ENCODE data around the gene ESRRA. TPM values are rescaled to one million over a fixed set of nuclear protein-coding genes. Genes with fewer than 3 reads are reported as not detected.

Gene ESRRA
- total and polyA plus RNA-seq, 5 donors: 132 to 199 (median 147) TPM

DNA sequence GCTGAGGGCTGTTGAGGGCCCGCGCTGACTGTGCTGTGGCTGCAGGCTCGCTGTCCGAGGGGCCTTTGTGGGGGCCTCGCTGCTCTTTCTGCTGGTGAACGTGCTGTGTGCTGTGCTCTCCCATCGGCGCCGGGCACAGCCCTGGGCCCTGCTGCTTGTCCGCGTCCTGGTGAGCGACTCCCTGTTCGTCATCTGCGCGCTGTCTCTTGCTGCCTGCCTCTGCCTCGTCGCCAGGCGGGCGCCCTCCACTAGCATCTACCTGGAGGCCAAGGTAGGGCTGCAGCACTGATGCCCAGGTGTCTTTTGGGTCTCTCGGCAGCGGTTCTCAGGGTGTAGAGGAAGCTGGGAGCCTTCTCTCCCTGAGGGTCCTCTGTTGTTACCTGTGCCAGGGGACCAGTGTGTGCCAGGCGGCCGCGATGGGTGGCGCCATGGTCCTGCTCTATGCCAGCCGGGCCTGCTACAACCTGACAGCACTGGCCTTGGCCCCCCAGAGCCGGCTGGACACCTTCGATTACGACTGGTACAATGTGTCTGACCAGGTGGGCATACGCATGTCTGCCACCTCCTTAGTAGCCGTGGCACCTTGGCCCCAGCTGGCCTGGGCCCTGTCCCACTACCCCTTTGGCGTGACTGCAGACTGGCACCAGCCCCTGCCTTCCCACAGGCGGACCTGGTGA lies 17.5 kb upstream of the ESRRA start:
- Histone ChIP-seq H3K9me3 (ENCODE audit: control insufficient read depth, low read length) (no peaks in the 10 kb centered on the region), H3K4me3 (ENCODE audit: low read length) (no peak overlapping the region), H3K27ac (ENCODE audit: low read length) (no peak overlapping the region), H3K4me1 (ENCODE audit: control insufficient read depth, insufficient read depth, low read length) (peaks cover 8% of the 10 kb centered on the region), H3K27me3 (ENCODE audit: control insufficient read depth, insufficient read depth) (no peaks in the 10 kb centered on the region)
- intact Hi-C loops (cut with DNase I): no loop called here
- no peak for DNase-seq
- WGBS: 95% methylated on average over 33 of the region's 33 CpGs
- ATAC-seq: no peak

DNA sequence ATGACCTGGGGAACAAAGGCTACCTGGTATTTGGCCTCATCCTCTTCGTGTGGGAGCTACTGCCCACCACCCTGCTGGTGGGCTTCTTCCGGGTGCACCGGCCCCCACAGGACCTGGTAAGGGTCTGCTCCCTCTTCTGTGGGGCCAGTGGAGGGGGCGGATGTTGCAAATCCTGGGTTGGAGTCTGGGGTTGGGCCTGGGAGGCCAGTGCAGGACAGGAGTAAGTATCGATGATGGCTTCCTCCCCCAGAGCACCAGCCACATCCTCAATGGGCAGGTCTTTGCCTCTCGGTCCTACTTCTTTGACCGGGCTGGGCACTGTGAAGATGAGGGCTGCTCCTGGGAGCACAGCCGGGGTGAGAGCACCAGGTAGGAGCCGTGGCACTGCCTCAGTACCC lies 17.0 kb upstream of the ESRRA start:
- H3K27ac ChIP-seq (ENCODE audit: low read length): no peak overlapping the region
- H3K4me1 ChIP-seq (ENCODE audit: control insufficient read depth, insufficient read depth, low read length): peaks cover 8% of the 10 kb centered on the region
- H3K27me3 ChIP-seq (ENCODE audit: control insufficient read depth, insufficient read depth): no peaks in the 10 kb centered on the region
- no peak for ATAC-seq
- no peaks in the 10 kb centered on the region for H3K9me3 ChIP-seq (ENCODE audit: control insufficient read depth, low read length)
- no peak for DNase-seq
- WGBS: 94% methylated on average over 9 of the region's 9 CpGs
- H3K4me3 ChIP-seq (ENCODE audit: low read length): no peak overlapping the region
- intact Hi-C loops (cut with DNase I): no loop called here

DNA sequence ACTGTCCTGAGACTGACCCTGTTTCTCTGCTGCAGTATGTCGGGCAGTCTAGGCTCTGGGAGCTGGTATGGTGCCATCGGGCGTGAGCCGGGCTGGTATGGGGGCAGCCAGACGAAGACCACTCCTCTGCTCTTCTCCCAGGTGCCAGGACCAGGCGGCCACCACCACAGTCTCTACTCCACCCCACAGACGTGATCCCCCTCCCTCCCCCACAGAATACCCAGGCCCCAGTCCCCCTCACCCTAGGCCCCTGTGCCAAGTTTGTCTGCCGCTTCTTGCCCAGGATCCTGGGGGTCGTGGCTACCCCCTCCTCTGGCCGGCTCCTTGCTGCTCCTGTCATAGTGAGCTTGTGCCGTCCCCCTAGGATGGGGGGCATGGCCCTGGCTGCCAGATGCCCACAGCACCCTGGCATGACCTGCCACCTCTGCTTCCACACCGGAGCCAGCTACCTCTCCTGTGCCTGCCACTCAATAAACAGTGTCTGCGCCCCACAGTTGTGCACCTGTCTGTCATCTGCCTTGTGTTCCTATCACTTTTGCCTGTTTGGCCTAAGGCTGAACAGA lies 16.2 kb upstream of the ESRRA start:
- WGBS: 95% methylated on average over 13 of the region's 13 CpGs
- DNase-seq (no peak), ATAC-seq (no peak)
- Histone ChIP-seq H3K4me1 (ENCODE audit: control insufficient read depth, insufficient read depth, low read length) (peaks cover 5% of the 10 kb centered on the region), H3K27ac (ENCODE audit: low read length) (no peak overlapping the region), H3K9me3 (ENCODE audit: control insufficient read depth, low read length) (no peaks in the 10 kb centered on the region), H3K4me3 (ENCODE audit: low read length) (no peak overlapping the region), H3K27me3 (ENCODE audit: control insufficient read depth, insufficient read depth) (no peaks in the 10 kb centered on the region)
- intact Hi-C loops (cut with DNase I): no loop called here

DNA sequence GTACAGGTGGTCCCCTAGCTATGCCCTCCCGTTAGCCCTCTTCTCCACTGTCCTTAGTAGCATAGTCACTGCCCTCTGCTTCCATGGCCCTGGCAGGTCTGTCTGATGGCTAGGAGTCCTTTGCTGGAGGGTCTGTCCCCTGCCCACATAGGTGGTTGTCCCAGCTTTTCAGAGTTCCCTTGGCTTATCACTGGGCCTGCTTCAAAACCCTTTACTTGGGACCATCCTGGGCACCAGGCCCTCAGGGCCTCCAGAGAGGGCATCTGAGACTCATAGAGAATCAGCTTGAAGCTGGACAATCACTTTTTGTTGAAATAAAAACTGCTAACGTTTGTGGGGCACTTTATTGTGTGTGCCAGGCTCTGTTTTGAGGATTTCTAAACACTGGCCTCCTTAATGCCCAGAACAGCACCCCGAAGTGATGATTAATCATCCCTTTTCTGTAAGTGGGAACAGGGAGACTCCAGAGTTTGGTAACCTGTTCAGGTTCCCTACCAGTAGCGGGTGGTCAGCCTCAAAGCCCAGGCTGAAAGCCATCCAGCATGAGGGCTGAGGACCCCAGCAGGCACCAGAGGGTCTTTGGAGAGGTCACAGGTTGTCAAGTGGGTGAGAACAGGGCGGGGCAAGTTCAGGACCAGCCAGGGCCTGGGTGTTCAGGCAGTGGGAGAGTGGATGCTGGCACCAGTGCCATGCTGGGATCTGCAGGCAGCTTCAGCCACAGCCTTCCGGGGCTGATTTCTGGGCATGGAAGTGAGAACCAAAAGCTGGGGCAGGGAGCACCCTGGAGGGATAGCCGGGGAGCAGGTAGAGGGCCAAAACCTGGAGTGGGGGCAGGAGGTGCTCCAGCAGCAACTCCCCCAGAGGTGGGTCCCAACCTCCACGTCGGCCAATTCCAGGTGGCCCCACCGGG lies 14.7 kb upstream of the ESRRA start:
- ATAC-seq: no peak
- Histone ChIP-seq H3K27me3 (ENCODE audit: control insufficient read depth, insufficient read depth) (no peaks in the 10 kb centered on the region), H3K27ac (ENCODE audit: low read length) (no peak overlapping the region), H3K4me1 (ENCODE audit: control insufficient read depth, insufficient read depth, low read length) (peaks cover 5% of the 10 kb centered on the region), H3K9me3 (ENCODE audit: control insufficient read depth, low read length) (no peaks in the 10 kb centered on the region), H3K4me3 (ENCODE audit: low read length) (no peak overlapping the region)
- 47% methylated on average over 10 of the region's 10 CpGs for WGBS
- DNase-seq: no peak
- intact Hi-C loops (cut with DNase I): no loop called here

DNA sequence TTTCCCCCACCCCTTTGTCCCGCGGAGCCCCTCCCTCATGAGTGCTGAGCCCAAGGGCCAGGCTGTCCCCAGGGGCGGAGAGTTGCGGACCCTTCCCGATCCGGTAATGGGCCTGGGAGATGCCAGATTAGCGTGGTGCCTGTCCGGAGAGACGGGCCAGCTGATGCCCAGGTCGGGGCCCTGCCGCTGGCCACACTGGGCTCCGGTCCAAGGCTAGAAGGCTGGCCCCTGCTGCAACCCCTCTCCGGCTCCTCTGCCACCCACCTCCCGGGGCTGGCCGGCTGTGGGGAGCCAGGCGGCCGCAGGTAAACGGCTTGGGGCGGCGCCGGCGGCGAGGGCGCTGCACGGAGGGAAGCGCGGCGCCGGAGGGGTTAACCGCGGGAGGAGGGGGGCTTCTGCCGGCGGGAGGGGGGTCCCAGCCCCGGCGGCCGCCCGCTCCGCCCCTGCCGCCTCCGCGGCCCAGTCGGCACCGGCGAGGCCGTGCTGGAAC lies 14.0 kb upstream of the ESRRA start, which contains the start of gene KCNK4:
Gene KCNK4 (plus strand): TSS at position 41 of the 490 bp plus-strand sequence. CDS start 1,717 bp downstream, outside the sequence.
- Histone ChIP-seq H3K27ac (ENCODE audit: low read length) (no peak within 1 kb of the TSS), H3K4me1 (ENCODE audit: control insufficient read depth, insufficient read depth, low read length) (peaks cover 5% of the 10 kb centered on the region), H3K27me3 (ENCODE audit: control insufficient read depth, insufficient read depth) (no peaks in the 10 kb centered on the region), H3K4me3 (ENCODE audit: low read length) (peak within 1 kb of the TSS; percentile 39), H3K9me3 (ENCODE audit: control insufficient read depth, low read length) (no peaks in the 10 kb centered on the region)
- intact Hi-C loops (cut with DNase I): no loop called here
- no peak for DNase-seq
- ATAC-seq: no peak
- WGBS: 3% methylated on average over 45 of the region's 45 CpGs

DNA sequence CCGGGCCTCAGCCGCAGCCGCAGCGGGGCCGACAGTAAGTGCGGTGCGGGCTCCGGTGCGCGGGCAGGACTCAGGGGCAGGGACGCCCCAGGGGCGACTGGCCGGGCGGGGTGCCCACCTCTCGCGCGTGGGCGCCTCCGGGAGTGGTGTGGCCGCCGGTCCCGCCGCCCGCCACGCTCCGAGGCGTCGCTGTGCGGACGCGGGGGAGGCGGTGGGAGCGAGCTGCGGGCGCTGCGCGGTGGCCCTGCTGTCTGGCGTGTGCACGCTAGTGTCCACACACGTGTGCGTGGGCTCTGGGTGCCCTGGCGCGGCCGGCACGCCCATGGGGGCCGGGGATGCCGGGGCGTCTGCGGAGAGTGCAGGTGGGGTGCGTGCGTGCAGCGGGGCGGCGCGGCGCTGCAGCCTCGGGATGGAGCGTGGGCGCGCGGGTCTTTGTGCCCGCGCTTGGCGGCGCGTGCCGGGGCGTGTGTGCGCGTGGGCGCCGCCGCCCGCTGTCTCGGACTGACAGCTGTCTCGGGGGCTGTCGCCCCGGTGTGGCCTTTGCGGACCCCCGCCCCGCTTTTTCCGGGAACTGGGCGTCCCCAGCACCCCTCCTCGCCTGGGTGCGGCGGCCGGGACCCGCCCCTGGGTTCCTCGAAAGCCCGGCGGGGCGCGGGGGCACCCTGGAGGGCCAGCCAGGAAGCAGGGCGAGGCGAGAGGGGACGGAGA lies 13.4 kb upstream of the ESRRA start:
- peaks cover 3% of the 10 kb centered on the region for H3K4me1 ChIP-seq (ENCODE audit: control insufficient read depth, insufficient read depth, low read length)
- intact Hi-C loops (cut with DNase I): no loop called here
- under 1% methylated on average over 96 of the region's 96 CpGs for WGBS
- peak overlapping the region; percentile 39 for H3K4me3 ChIP-seq (ENCODE audit: low read length)
- no peak overlapping the region for H3K27ac ChIP-seq (ENCODE audit: low read length)
- no peak for ATAC-seq
- DNase-seq: no peak
- H3K27me3 ChIP-seq (ENCODE audit: control insufficient read depth, insufficient read depth): no peaks in the 10 kb centered on the region
- H3K9me3 ChIP-seq (ENCODE audit: control insufficient read depth, low read length): no peaks in the 10 kb centered on the region

DNA sequence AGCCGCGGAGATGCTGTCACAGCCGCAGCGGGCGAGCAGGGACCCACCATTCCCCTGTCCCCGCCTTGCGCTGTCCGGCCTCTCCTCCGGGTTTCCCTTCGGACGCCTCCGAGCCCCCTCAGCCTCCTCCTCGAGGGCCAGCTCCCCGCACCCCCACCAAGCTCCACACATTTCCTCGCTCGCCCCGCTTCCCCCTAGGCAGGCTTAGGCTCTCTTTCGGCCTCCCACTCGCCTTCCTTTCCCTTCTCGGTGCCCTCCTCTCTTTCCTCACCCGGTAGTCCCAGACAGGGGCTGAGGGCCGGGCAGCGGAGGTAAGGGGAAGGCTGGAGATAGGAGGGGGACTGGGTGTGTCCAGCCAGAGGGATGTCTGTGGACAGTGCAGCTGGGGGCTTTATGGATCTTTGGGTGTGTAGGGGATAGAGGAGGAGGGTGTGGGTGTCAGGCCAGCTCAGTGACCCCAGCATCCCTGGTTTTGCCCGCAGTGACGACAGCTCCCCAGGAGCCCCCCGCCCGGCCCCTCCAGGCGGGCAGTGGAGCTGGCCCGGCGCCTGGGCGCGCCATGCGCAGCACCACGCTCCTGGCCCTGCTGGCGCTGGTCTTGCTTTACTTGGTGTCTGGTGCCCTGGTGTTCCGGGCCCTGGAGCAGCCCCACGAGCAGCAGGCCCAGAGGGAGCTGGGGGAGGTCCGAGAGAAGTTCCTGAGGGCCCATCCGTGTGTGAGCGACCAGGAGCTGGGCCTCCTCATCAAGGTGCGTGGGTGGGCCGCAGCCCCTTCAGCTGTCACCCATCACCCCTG lies 12.7 kb upstream of the ESRRA start:
- Histone ChIP-seq H3K4me1 (ENCODE audit: control insufficient read depth, insufficient read depth, low read length) (peaks cover 3% of the 10 kb centered on the region), H3K27ac (ENCODE audit: low read length) (no peak overlapping the region), H3K27me3 (ENCODE audit: control insufficient read depth, insufficient read depth) (no peaks in the 10 kb centered on the region), H3K4me3 (ENCODE audit: low read length) (peak overlapping the region; percentile 39), H3K9me3 (ENCODE audit: control insufficient read depth, low read length) (no peaks in the 10 kb centered on the region)
- 32% methylated on average over 42 of the region's 42 CpGs for WGBS
- ATAC-seq (peak in 1 of 2 donors; percentile 12), DNase-seq (no peak)
- intact Hi-C loops (cut with DNase I): no loop called here

DNA sequence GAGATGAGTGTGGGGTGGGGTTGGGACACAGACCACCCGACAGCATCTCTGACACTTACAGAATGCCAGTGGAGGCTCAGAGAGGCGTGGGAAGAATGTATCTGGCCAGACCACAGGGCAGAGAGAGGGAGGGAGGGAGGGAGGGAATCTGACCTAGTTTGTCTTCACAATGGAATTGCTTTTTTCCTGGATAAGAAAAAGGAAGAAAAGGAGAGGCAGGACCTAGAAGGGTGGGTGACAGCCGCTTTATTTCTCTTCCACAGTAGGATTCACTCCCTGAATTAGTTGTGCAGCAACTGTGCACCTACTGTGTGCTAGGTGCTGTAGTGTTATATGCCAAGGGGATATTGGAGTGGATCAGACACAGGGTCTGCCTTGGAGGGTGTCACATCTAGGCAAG lies 10.6 kb upstream of the ESRRA start:
- Histone ChIP-seq H3K27me3 (ENCODE audit: control insufficient read depth, insufficient read depth) (no peaks in the 10 kb centered on the region), H3K4me1 (ENCODE audit: control insufficient read depth, insufficient read depth, low read length) (peaks cover 3% of the 10 kb centered on the region), H3K4me3 (ENCODE audit: low read length) (no peak overlapping the region), H3K27ac (ENCODE audit: low read length) (no peak overlapping the region), H3K9me3 (ENCODE audit: control insufficient read depth, low read length) (no peaks in the 10 kb centered on the region)
- DNase-seq (no peak), ATAC-seq (no peak)
- WGBS: 46% methylated on average over 3 of the region's 3 CpGs
- intact Hi-C loops (cut with DNase I): no loop called here

DNA sequence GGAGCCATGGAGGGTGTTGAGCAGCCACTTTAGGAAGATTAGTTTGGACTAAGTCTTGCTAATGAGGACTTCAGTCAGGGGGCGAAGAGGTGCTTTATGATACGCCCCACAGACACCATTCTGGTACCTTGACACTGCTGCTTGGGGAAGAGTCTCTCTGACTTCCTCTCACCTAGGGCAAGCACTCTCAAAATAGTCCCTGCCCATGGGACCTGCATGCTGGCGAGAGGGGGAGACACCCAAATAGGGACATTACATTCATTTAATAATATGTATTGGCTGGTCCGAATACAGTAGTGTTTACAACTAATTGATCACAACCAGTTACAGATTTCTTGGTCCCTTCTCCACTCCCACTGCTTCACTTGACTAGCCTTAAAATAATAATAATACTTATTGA lies 9.6 kb upstream of the ESRRA start:
- 94% methylated on average over 4 of the region's 4 CpGs for WGBS
- Histone ChIP-seq H3K4me1 (ENCODE audit: control insufficient read depth, insufficient read depth, low read length) (peaks cover 4% of the 10 kb centered on the region), H3K9me3 (ENCODE audit: control insufficient read depth, low read length) (no peaks in the 10 kb centered on the region), H3K4me3 (ENCODE audit: low read length) (no peak overlapping the region), H3K27me3 (ENCODE audit: control insufficient read depth, insufficient read depth) (no peaks in the 10 kb centered on the region), H3K27ac (ENCODE audit: low read length) (no peak overlapping the region)
- intact Hi-C loops (cut with DNase I): no loop called here
- no peak for DNase-seq
- no peak for ATAC-seq

DNA sequence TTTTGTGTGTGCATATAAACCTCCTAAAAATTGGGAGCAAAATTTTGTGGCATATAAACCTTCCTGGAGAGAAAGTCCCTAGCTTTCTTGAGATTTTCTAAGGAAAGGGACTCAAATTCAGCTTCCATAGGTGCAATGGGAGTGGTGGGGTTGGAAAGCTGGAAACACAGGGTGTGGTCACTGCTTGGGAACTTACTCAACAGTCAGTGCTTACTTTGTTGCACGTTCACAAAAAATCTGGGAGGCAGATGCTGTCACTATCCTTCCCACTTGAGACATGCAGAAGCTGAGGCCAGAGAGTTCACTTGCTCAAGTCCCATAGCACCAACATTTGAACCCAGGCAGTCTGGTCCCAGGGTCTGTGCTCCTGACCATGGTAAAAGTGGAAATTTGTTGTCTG lies 9.1 kb upstream of the ESRRA start:
- Histone ChIP-seq H3K27ac (ENCODE audit: low read length) (no peak overlapping the region), H3K4me3 (ENCODE audit: low read length) (no peak overlapping the region), H3K27me3 (ENCODE audit: control insufficient read depth, insufficient read depth) (no peaks in the 10 kb centered on the region), H3K9me3 (ENCODE audit: control insufficient read depth, low read length) (no peaks in the 10 kb centered on the region), H3K4me1 (ENCODE audit: control insufficient read depth, insufficient read depth, low read length) (peaks cover 4% of the 10 kb centered on the region)
- WGBS: 38% methylated on average over 1 of the region's 1 CpG
- no peak for DNase-seq
- intact Hi-C loops (cut with DNase I): no loop called here
- ATAC-seq: no peak

All from right cardiac atrium (tissue), 5 donors.